NT2/D1 (cell line): Measurements from ENCODE around the gene ARL8A.
"Not testable (repeated sequence)": the region's sequence is repeated elsewhere in the genome, so short reads cannot be mapped to it uniquely, and the experiment has no call there.

Experiments used
- DNase-seq: peaks from one replicate; pipeline ENCODE4 v3.0.0-alpha.2; 2011; ENCODE audit warnings: low read depth, low spot score
- H3K27me3 ChIP-seq: 2 replicates; pipeline ENCODE4 v1.6.0; 2011; ENCODE audit warnings: mild to moderate bottlenecking; ENCODE audit not compliant: insufficient read length, insufficient read depth
- H3K36me3 ChIP-seq: 2 replicates; pipeline ENCODE4 v1.6.1; 2011; ENCODE audit warnings: mild to moderate bottlenecking, low read length, mixed read lengths; ENCODE audit not compliant: insufficient read depth, insufficient read length
- H3K4me1 ChIP-seq: 2 replicates; pipeline ENCODE4 v1.5.1; 2011; ENCODE audit not compliant: insufficient read depth, insufficient read length
- H3K4me3 ChIP-seq: 2 replicates; pipeline ENCODE4 v1.5.1; 2011; ENCODE audit warnings: low read depth; ENCODE audit not compliant: insufficient read length
- H3K9ac ChIP-seq: 2 replicates; pipeline ENCODE4 v1.6.0; 2011; ENCODE audit warnings: low read depth; ENCODE audit not compliant: insufficient read length
- H3K9me3 ChIP-seq: 2 replicates; pipeline ENCODE4 v1.5.1; 2011; ENCODE audit warnings: mild to moderate bottlenecking, low read length; ENCODE audit not compliant: insufficient read depth
- SUZ12 ChIP-seq: IDR thresholded peaks from 2 replicates; pipeline ENCODE4 v1.6.1; 2011; ENCODE audit not compliant: insufficient read length, insufficient read depth; ENCODE audit errors: extremely low read depth
- YY1 ChIP-seq: IDR thresholded peaks from 2 replicates; pipeline ENCODE4 v1.6.1; 2011; ENCODE audit not compliant: insufficient read length, insufficient read depth
- ZNF274 ChIP-seq: IDR thresholded peaks from 2 replicates; pipeline ENCODE4 v1.6.1; 2011; ENCODE audit warnings: mild to moderate bottlenecking, low read depth, low read length

The ARL8A gene

DNA sequence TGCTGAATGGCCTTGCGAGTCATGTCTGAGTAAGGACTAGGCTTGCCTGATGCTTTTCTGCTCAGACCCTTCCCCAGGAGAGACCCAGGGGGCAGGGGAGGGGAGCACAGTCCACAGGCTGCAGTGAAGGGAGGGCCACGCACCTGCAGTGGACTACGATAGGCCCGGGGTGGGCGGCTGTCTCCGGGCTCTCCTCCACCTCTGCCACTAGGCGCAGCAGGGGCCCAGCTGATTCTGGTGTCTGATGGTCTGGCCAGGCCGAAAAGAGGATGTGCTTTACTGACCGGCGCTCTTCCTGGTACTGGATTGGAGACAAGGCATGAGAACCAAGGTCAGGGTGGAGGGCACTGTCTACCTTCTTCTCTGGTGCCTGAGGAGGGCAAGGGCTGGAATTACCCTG lies 7.9 kb upstream of the ARL8A start:
- no peak overlapping the region for H3K4me3 ChIP-seq
- H3K36me3 ChIP-seq: no peaks in the 10 kb centered on the region
- DNase-seq: no peak
- TF ChIP-seq SUZ12: no peak
- TF ChIP-seq YY1: no peak
- no peak for TF ChIP-seq ZNF274
- peaks cover 8% of the 10 kb centered on the region for H3K4me1 ChIP-seq
- H3K9ac ChIP-seq: no peak overlapping the region
- H3K27me3 ChIP-seq: no peaks in the 10 kb centered on the region
- H3K9me3 ChIP-seq: no peaks in the 10 kb centered on the region

GRCh38 chr1:202151045-202151444 lies 6.5 kb upstream of the ARL8A start:
- H3K4me3 ChIP-seq: no peak overlapping the region
- DNase-seq: no peak
- no peak overlapping the region for H3K9ac ChIP-seq
- H3K36me3 ChIP-seq: no peaks in the 10 kb centered on the region
- no peaks in the 10 kb centered on the region for H3K9me3 ChIP-seq
- H3K27me3 ChIP-seq: peaks cover 3% of the 10 kb centered on the region
- peaks cover 7% of the 10 kb centered on the region for H3K4me1 ChIP-seq
- TF ChIP-seq YY1 (no peak), SUZ12 (no peak), ZNF274 (no peak)

DNA sequence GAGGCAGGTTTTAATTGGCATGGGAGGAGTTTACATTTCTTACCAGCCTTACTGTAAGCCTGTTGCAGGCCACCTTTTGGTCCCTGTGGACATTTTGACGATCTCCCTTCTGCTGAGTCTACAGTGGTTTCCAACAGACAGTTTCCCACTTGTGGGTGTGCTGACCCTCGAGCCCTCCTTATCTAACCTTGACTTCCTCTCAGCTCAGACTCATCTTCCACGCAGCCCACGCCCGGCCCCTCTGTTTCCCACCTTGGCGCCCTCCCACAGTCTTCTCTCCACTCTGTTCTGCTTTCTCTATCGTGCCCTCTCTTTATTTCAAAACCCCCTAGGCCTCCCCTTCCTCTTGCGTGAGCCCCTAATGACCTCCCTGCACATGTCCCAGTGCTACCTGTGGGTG lies 6.1 kb upstream of the ARL8A start:
- H3K4me1 ChIP-seq: peaks cover 7% of the 10 kb centered on the region
- no peak for DNase-seq
- TF ChIP-seq ZNF274 (no peak), YY1 (no peak), SUZ12 (no peak)
- H3K27me3 ChIP-seq: peaks cover 8% of the 10 kb centered on the region
- H3K9ac ChIP-seq: no peak overlapping the region
- no peaks in the 10 kb centered on the region for H3K9me3 ChIP-seq
- no peak overlapping the region for H3K4me3 ChIP-seq
- H3K36me3 ChIP-seq: no peaks in the 10 kb centered on the region

DNA sequence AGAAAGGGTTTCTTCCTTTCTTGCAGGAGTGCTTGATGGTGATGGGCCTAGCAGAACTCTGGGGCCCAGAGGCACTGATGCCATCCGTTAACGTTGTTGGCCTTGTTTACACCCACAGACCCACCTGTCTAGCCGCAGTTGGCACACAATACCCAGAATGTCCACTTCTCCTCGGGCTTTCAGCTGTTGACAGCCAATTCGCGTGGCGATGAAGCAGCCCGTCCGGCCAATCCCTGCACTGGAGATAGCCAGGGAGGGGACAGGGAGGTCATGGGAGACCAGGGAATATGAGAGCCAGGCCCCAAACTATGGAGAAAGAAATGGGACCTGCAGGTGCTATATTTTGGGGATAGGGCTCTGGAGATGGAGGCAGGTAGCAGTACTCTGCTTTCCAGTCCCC lies 5.7 kb upstream of the ARL8A start:
- H3K4me3 ChIP-seq: no peak overlapping the region

DNA sequence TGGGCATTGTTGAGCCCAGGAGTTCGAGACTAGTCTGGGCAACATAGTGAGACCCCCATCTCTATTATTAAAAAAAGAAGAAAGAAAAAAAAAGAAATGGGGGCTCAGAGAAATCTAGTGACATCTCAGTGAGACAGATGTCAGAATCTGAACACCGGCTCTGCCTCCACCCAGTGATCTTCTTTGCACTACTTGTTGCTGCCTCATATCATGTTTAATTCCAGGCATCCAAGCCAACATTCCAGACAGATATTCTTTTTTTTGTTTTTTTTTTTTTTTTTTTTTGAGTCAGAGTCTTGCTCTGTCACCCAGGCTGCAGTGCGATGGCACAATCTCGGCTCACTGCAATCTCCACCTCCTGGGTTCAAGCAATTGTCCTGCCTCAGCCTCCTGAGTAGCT lies 5.0 kb upstream of the ARL8A start:
- Histone ChIP-seq H3K9me3 (no peaks in the 10 kb centered on the region), H3K4me3 (no peak overlapping the region), H3K9ac (no peak overlapping the region), H3K27me3 (peaks cover 17% of the 10 kb centered on the region), H3K36me3 (no peaks in the 10 kb centered on the region), H3K4me1 (peaks cover 7% of the 10 kb centered on the region)
- DNase-seq: no peak
- no peak for TF ChIP-seq YY1
- TF ChIP-seq SUZ12: no peak
- TF ChIP-seq ZNF274: no peak

More for the DNA sequence above, 5.7 kb upstream of the ARL8A start:
- Histone ChIP-seq H3K36me3 (no peaks in the 10 kb centered on the region), H3K9ac (no peak overlapping the region), H3K27me3 (peaks cover 12% of the 10 kb centered on the region), H3K4me1 (peaks cover 7% of the 10 kb centered on the region), H3K9me3 (no peaks in the 10 kb centered on the region)
- no peak for TF ChIP-seq ZNF274
- no peak for TF ChIP-seq YY1
- TF ChIP-seq SUZ12: no peak
- DNase-seq: no peak

DNA sequence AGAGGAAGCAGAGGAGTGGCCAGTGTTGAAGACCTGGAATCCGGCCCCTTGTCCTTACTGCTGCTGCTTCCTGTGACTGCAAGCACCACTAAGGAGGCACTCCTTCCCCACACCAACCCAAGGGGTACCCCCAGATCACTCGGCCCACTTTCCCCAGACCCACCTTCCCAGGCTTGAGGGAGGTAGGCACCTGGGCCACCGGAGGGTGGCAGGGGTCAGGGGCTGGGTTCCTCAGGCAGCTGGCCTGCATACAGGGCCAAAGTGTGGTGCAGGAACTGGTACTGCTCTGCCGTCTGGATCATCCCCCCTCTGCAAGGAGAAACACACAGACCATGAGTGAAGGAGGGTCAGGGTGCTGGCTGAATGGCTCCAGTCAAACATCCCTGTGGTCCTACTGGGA lies 3.9 kb upstream of the ARL8A start:
- H3K9me3 ChIP-seq: no peaks in the 10 kb centered on the region
- no peaks in the 10 kb centered on the region for H3K36me3 ChIP-seq
- no peak overlapping the region for H3K9ac ChIP-seq

GRCh38 chr1:202146993-202147392 lies 2.5 kb upstream of the ARL8A start:
- Histone ChIP-seq H3K9ac (no peak overlapping the region), H3K27me3 (peaks cover 17% of the 10 kb centered on the region), H3K4me3 (no peak overlapping the region), H3K9me3 (no peaks in the 10 kb centered on the region), H3K4me1 (peaks cover 6% of the 10 kb centered on the region), H3K36me3 (peaks cover 13% of the 10 kb centered on the region)
- DNase-seq: no peak
- no peak for TF ChIP-seq SUZ12
- no peak for TF ChIP-seq ZNF274
- no peak for TF ChIP-seq YY1

More for the DNA sequence above, 3.9 kb upstream of the ARL8A start:
- TF ChIP-seq ZNF274: no peak
- no peak for TF ChIP-seq YY1
- no peak for TF ChIP-seq SUZ12
- DNase-seq: no peak
- Histone ChIP-seq H3K4me1 (peaks cover 3% of the 10 kb centered on the region), H3K4me3 (no peak overlapping the region), H3K27me3 (peaks cover 17% of the 10 kb centered on the region)

DNA sequence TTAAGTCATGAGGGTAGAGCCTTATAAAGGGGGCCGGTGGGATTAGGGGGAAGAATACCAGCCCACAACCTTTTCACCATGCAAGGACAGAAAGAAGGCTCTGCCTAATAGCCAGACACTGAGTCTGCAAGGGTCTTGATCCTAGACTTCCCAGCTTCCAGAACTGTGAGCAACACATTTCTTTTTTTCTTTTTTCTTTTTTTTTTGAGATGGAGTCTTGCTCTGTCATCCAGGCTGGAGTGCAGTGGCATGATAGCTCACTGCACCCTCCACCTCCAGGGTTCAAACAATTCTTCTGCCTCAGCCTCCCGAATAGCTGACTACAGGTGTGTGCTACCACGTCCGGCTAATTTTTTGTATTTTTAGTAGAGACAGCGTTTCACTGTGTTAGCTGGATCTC lies 1.7 kb upstream of the ARL8A start:
- Histone ChIP-seq H3K9ac (no peak overlapping the region), H3K36me3 (peaks cover 13% of the 10 kb centered on the region), H3K4me3 (no peak overlapping the region), H3K9me3 (no peaks in the 10 kb centered on the region), H3K4me1 (peaks cover 6% of the 10 kb centered on the region), H3K27me3 (peaks cover 17% of the 10 kb centered on the region)
- no peak for TF ChIP-seq YY1
- TF ChIP-seq ZNF274: no peak
- no peak for TF ChIP-seq SUZ12
- DNase-seq: no peak

DNA sequence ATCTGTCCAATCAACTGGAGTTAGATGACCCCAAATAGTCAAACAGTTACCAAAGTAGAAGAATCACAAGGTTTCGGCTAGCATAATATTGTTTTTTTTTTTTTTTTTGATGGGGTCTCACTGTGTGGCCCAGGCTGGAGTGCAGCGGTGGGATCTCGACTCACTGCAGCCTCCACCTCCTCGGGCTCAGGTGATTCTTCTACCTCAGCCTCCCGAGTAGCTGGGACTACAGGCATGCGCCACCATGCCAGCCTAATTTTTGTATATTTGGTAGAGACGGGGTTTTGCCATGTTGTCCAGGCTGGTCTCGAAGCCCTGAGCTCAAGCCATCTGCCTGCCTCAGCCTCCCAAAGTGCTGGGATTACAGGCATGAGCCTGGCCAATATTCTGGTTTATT lies 1.2 kb upstream of the ARL8A start:
- Histone ChIP-seq H3K36me3 (peaks cover 17% of the 10 kb centered on the region), H3K27me3 (peaks cover 17% of the 10 kb centered on the region)
- H3K9me3 ChIP-seq, H3K4me1 ChIP-seq, H3K9ac ChIP-seq, H3K4me3 ChIP-seq, DNase-seq: not testable (repeated sequence)
